Body of pancreas (tissue), 4 donors: ENCODE data around the gene EIF1AY. TPM values are rescaled to one million over a fixed set of nuclear protein-coding genes. Genes with fewer than 3 reads are reported as not detected.

Experiments
- ATAC-seq: fragments of 150-250 bp; one replicate; pipeline ENCODE4 v1.9.1; 2016
- DNase-seq, 4 donors: peaks; one replicate each; pipeline ENCODE4 v3.0.0-alpha.2; 2019
- H3K27ac ChIP-seq, 4 donors: fragments of 200-600 bp; sonication (generic); 1 replicate in 3 of 4; 2 replicates in 1 of 4; pipeline versions ENCODE4 v1.5.1 to v1.6.1; 2016 to 2019; ENCODE audit warnings: mild to moderate bottlenecking in 1 of 4, mixed read lengths in 1 of 4, moderate library complexity in 1 of 4
- H3K27me3 ChIP-seq, 2 donors: fragments of 200-600 bp; sonication (generic); one replicate each; pipeline ENCODE4 v1.6.0; 2016; ENCODE audit warnings: mild to moderate bottlenecking in 1 of 2
- H3K36me3 ChIP-seq, 2 donors: fragments of 200-600 bp; sonication (generic); replicated peaks in 1 of 2; 2 replicates each; pipeline ENCODE4 v1.5.1; 2016; ENCODE audit warnings: low read depth in 2 of 2; ENCODE audit not compliant: insufficient read depth in 1 of 2
- H3K4me1 ChIP-seq: fragments of 200-600 bp; sonication (generic); one replicate; pipeline ENCODE4 v1.6.0; 2016
- H3K4me3 ChIP-seq, 2 donors: fragments of 200-600 bp; sonication (generic); 1 replicate in 1 of 2; 2 replicates in 1 of 2; pipeline ENCODE4 v1.5.1; 2016 to 2019
- H3K9me3 ChIP-seq, 3 donors: fragments of 200-600 bp; sonication (generic); 1 replicate in 2 of 3; 2 replicates in 1 of 3; pipeline ENCODE4 v1.5.1; 2016
- CTCF ChIP-seq, 7 experiments: fragments of 450-650 bp in 4 of 7; fragments of 200-600 bp in 3 of 7; sonication (generic) in 3 of 7; IDR thresholded peaks; one replicate each; pipeline ENCODE4 v1.5.1; 2016 to 2019; ENCODE audit warnings: antibody characterized with exemption in 7 of 7
- POLR2A ChIP-seq, 3 donors: fragments of 450-650 bp; IDR thresholded peaks; one replicate each; pipeline ENCODE4 v1.6.1; 2016; ENCODE audit warnings: antibody characterized with exemption in 3 of 3, mild to moderate bottlenecking in 2 of 3
- WGBS, 2 donors: methylation state at CpG; one replicate each; pipeline ENCODE4 v1.1.5; 2017; 5-methylcytosine and 5-hydroxymethylcytosine counted together
- intact Hi-C: fragments of 100-400 bp; cut with DNase I; formaldehyde crosslinking; loops from one replicate; pipeline ENCODE4 v1.15.1; 2023
- small RNA-seq: library from RNA; depleted of rRNA; stranded (forward); fragments of <200 nt; gene quantifications from one replicate; pipeline ENCODE3, GENCODE V24; 2016
- total RNA-seq, 2 donors: library from RNA; depleted of rRNA; stranded (reverse); fragments of >200 nt; gene quantifications; one replicate each; pipeline ENCODE4 v1.1.0, GENCODE V29; 2016

Gene EIF1AY
- total RNA-seq, 2 donors from 2014 or later = not detected

GRCh38 chrY:20581687-20582086, 6.1 kb downstream of the EIF1AY start:
- H3K36me3 ChIP-seq = no peaks in the 10 kb centered on the region
- intact Hi-C loops = no loop called here
- DNase-seq (no peak), ATAC-seq (no peak)
- no peak overlapping the region for H3K27ac ChIP-seq
- no peaks in the 10 kb centered on the region for H3K9me3 ChIP-seq
- no peak overlapping the region for H3K4me3 ChIP-seq
- H3K27me3 ChIP-seq = no peaks in the 10 kb centered on the region
- WGBS, 2 donors = 58% methylated on average over 3 of the region's 3 CpGs
- no peaks in the 10 kb centered on the region for H3K4me1 ChIP-seq
- TF ChIP-seq POLR2A (IDR thresholded peaks at IDR 0.05) (no peak), CTCF (IDR thresholded peaks at IDR 0.05) (no peak)

GRCh38 chrY:20586161-20586560, 10.6 kb downstream of the EIF1AY start:
- intact Hi-C loops = no loop called here
- H3K9me3 ChIP-seq = no peaks in the 10 kb centered on the region
- ATAC-seq (no peak), DNase-seq (no peak)
- TF ChIP-seq CTCF (IDR thresholded peaks at IDR 0.05) (no peak), POLR2A (IDR thresholded peaks at IDR 0.05) (no peak)
- H3K4me3 ChIP-seq = no peak overlapping the region
- no peaks in the 10 kb centered on the region for H3K27me3 ChIP-seq
- H3K36me3 ChIP-seq = no peaks in the 10 kb centered on the region
- H3K27ac ChIP-seq = no peak overlapping the region
- 80 to 92% methylated on average over 4 of the region's 4 CpGs for WGBS, 2 donors
- H3K4me1 ChIP-seq = no peaks in the 10 kb centered on the region

Small RNA genes lying within 50 kb of the gene (small RNA-seq; reads per million reads assigned to genes)
- not detected for gene KDM5DP1

Other genes starting within 250 kb of the EIF1AY start
- gene RPS4Y2, start 180.3 kb downstream of the EIF1AY start, total RNA-seq = not detected